Mesenteric fat pad (tissue), 1 donor: ENCODE results near the gene LRRC36. TPM values are rescaled to one million over a fixed set of nuclear protein-coding genes. Genes with fewer than 3 reads are reported as not detected.

Experiments used
- DNase-seq: peaks from one replicate; pipeline ENCODE4 v3.0.0-alpha.2; 2020; ENCODE audit warnings: low spot score
- total RNA-seq: library from RNA; stranded (reverse); fragmentation: NEBNext Ultra II Directional; extraction: Animal tissue kit (Norgen Biotek cat#: 25700); gene quantifications from one replicate; pipeline ENCODE4 v1.2.1, GENCODE V29; 2021
- donor health status: DM: yes; HTN: yes; CAD: no.

The LRRC36 gene
- total RNA-seq, 1 donor from 2014 or later: 0.22 TPM

DNA sequence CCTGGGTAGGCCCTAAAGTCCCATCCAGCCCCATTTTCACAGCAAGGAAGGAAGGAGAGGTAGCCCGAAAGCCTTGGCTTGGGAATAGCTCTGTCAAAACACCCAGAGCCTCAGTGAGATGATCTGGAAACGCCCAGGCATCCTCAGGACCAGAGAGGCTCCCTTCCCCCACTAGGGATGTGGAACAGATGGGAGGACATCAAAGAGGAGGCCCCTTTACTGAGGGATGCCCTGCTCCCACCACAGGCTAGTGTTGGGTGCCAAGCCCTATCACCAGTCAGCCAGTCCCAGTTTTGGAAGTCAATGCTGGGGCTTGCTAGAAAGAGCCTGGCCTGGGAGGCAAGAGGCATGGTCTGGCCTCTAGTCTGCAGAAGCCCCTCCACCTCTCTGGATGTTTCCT lies 62.0 kb downstream of the LRRC36 start:
- DNase-seq: peak; percentile 37

- DNase-seq: peak; percentile 86
Observed at GRCh38 chr16:67389911-67390815, 63.5 kb downstream of the LRRC36 start.

DNA sequence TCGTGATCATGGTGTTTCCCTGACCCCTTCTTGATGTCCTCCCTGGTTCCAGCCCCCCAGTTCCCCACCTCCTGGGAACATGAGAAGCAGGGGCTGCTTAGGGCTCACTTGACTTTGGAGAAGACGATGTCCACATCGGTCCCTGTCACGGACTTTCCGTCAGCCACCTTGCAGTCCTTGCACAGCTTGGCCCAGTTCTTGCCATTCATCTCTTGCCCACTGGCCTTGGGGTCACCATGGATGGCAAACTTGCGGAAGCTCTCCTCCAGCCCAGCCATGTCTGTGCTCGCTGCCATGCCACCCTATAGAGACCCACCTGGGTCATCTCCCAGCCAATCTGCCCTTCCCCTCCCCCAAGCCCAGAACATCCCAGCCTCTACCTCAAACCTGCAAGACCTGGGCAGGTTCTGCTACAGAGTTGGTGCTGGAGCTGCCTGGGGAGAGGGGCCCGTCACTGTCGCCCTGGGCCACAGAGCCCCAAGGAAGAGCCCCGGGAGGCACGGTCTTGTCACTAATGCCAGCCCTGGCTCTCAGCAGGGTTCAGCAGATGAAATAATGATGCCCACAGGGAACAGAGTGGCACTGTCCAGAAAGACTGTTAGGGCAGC lies 64.3 kb downstream of the LRRC36 start:
- peak; percentile 82 for DNase-seq

- DNase-seq: peak; percentile 90
Observed at GRCh38 chr16:67391424-67392300, 65.0 kb downstream of the LRRC36 start.

DNA sequence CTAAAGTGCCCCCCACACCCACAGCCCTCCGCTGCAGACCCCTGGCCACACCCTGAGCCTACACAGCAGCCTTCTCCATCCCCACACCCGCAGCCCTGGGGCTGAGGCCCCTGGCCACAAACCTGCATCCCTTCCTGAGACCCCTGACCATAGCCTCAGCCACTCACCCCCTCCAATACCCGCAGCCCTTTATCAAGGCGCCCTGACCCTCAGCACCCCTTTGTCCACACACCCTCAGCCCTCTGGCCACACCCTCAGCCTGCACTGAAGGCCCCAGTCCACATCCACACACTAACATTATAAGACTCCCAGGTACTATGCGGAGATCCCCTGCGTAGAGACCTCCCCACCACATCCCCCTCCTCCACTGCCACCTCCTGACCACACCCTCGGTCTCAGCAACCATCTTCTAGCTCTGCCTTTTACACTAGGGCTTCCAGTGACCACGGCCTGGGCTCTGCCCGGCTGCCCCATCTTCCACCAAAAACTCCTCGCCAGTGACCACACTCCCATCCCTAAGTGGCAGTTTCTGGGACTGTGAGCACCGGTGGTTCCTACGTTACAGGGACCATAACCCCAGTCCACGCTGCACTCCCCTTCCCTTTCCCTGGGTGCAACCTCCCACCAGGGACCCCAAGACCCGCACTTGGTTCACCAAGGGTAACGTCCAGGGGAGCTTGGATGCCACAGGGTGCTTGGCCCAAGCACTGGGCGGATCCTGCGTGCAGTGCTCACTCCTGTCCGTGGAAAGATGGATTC lies 65.9 kb downstream of the LRRC36 start:
- DNase-seq: peak; percentile 78

DNA sequence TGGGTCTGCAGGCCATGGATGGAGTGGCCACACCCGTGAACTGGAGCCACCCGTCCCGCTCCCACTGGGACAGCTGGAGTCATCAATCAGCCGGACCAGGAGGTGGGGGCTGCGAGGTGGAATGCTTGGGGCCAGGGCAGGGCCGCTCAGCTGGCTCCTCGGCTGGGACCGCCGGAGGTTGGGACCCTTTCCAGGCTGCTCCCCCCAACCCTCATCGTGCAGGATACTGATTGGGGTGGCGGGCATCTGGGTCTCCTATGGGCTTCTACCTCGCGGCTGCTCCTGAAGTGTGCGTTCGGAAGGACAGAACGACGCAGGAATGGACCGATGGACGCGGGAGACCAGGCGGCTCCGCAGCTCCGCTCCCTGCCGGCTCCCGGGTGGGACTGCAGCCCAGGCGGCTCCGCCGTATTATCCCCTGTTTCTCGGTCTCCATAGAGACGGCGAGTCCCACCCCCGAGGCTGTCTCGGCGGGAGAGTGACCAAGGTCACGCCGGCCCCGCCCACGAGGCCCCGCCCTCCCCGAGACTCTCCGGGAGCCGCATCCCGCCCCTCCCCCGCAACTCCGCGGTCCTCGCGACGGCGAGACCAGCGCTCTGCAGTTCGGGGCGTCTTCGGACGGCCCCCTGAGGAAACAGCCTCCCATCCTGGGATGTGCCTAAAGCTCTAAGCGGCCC lies 66.6 kb downstream of the LRRC36 start, which contains the start of gene TPPP3:
Gene TPPP3 (minus strand): TSS at position 388 of the 677 bp plus-strand sequence. CDS start 2,387 bp downstream, outside the sequence.
- DNase-seq: peak; percentile 93

DNA sequence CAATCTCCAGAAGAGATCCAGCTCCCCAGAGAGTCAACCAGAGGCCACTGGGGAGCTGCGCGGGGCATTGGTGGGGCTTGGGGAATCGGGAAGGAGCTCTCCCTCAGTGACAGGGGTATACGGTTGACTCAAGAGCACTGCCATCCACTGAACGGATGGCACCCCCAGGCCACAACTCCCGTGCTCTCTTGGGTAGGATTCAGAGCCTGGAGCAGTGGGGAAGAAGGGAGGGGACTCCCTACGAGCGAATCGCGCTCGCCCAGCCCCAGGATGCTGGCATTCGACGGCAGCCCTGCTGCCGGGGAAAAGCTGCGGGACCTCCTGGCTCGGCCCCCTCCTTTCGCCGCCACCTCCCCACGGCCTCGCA lies 67.2 kb downstream of the LRRC36 start:
- no peak for DNase-seq

GRCh38 chr16:67394155-67395104 lies 67.8 kb downstream of the LRRC36 start:
- no peak for DNase-seq

GRCh38 chr16:67395105-67395457 lies 68.5 kb downstream of the LRRC36 start:
- DNase-seq: no peak

GRCh38 chr16:67395458-67396158 lies 69.0 kb downstream of the LRRC36 start:
- no peak for DNase-seq

GRCh38 chr16:67396159-67397035 lies 69.8 kb downstream of the LRRC36 start:
- no peak for DNase-seq

DNA sequence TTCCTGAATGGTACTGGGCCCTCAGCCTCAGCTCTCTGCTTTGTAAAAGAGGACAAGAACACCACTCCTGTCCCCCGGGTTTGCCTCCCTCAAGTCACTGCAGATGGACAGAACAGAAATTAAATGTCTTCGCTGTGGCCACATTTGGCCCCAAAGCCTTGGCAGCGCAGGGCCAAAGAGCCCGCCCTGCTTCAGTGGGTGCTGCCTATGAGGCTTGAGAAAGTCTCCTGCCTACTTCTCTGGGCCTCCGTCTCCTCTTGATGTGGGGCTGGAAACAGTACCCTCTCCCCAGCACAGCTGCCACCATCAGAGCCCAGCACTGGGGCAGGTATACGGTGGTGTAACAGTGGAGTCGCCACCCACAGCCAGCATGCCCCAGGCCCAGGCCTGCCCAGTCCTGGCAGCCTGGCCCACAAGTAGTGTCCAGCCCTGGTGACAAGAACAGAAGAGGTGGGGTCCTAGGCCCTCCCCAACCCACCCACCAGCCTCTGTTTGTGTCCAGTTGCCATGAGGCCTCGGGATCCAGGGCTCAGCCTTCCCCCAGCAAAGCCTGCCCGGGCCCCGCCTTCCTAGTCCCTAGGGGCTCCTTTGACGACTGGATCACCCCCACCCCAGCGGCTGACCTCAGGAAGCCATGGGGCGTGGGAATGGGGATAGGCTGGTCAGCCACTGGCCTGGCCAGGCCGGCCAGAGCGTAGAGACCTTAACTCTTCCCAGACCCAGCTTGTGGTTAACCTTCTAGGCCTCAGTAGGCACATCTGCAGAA lies 70.6 kb downstream of the LRRC36 start:
- DNase-seq: no peak

GRCh38 chr16:67397812-67398545 lies 71.4 kb downstream of the LRRC36 start:
- DNase-seq: no peak

DNA sequence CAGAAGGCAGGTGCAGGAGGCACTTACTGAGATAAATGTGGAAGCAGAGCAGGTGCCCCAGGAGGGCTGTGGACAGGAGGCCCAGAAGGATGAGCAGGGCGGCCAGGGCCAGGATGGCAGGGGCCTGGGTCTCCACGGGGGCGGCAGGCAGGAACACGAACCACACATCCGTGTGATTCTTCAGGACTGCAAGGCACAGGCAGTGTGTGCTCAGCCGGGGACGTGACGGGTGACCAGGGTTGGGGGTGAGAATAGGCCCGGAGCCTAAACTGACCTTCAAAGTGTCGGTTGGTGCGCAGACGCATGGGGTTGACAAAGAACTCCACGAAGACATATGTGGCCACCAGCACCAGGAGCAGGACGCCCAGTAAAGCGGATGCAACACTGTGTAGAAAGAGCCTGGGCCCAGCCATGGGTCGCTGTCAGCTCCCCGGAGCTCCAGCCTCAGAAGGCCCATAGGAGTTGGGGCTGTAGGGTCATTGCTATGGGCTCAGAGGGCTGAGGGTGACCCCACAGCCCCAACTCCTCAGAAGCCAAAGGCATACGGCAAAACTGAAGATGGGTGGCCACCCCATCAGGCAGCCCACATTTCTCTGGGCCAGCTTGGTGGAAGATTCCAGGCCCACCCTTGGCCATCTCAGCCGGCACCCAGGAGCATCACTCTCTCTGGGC lies 72.1 kb downstream of the LRRC36 start:
- DNase-seq: no peak

GRCh38 chr16:67399218-67399733 lies 72.7 kb downstream of the LRRC36 start:
- no peak for DNase-seq
